ENCODE data around the gene PROX1.

- TF ChIP-seq FOXM1 (IDR thresholded peaks at IDR 0.05; ENCODE audit: borderline replicate concordance) (no peak), ARNT (IDR thresholded peaks at IDR 0.05) (no peak), ZNF384 (IDR thresholded peaks at IDR 0.05) (no peak), SUZ12 (IDR thresholded peaks at IDR 0.05) (no peak), L3MBTL2 (conservative IDR thresholded peaks at IDR 0.05) (no peak), SP1 (IDR thresholded peaks at IDR 0.05) (no peak), NFRKB (IDR thresholded peaks at IDR 0.05) (no peak), BHLHE40 (IDR thresholded peaks at IDR 0.05; ENCODE audit: borderline replicate concordance) (no peak), PKNOX1 (IDR thresholded peaks at IDR 0.05) (no peak), FOXA1 (IDR thresholded peaks at IDR 0.05) (no peak), LEF1 (IDR thresholded peaks at IDR 0.05; ENCODE audit: borderline replicate concordance) (no peak), HDGF (IDR thresholded peaks at IDR 0.05; ENCODE audit: borderline replicate concordance) (no peak), ELF4 (IDR thresholded peaks at IDR 0.05) (no peak)
Measured at GRCh38 chr1:213979751-213980586, 7.8 kb upstream of the PROX1 start.

Measured in HEK293T (cell line).